Lung (tissue), 12 donors: ENCODE measurements around the gene MMP1. TPM values are rescaled to one million over a fixed set of nuclear protein-coding genes. Genes with fewer than 3 reads are reported as not detected.
"Not testable (repeated sequence)": the region's sequence is repeated elsewhere in the genome, so short reads cannot be mapped to it uniquely, and the experiment has no call there.

Source experiments
- ATAC-seq: fragments of 200-7000 bp; cut with Tn5 transposase; one replicate; pipeline ENCODE4 v1.9.1; 2020; ENCODE audit warnings: moderate number of reproducible peaks; ENCODE audit not compliant: insufficient read depth, low FRiP score
- DNase-seq, 3 donors: peaks; one replicate each; pipeline ENCODE4 v3.0.0-alpha.2; 2013 to 2017
- H3K27ac ChIP-seq, 2 donors: one replicate each; pipeline ENCODE4 v1.5.1; 2013; ENCODE audit warnings: mild to moderate bottlenecking in 2 of 2, moderate library complexity in 2 of 2, control low read depth in 1 of 2, inconsistent platforms in 1 of 2, low read depth in 1 of 2, low read length in 1 of 2
- H3K27me3 ChIP-seq, 3 donors: one replicate each; pipeline ENCODE4 v1.5.1; 2013; ENCODE audit warnings: low read length in 2 of 3; ENCODE audit not compliant: control insufficient read depth in 3 of 3, insufficient read depth in 3 of 3
- H3K36me3 ChIP-seq, 4 donors: one replicate each; pipeline ENCODE4 v1.5.1; 2013; ENCODE audit warnings: low read length in 4 of 4, mild to moderate bottlenecking in 1 of 4, moderate library complexity in 1 of 4; ENCODE audit not compliant: control insufficient read depth in 4 of 4, insufficient read depth in 4 of 4
- H3K4me1 ChIP-seq, 5 donors: one replicate each; pipeline ENCODE4 v1.5.1; 2013; ENCODE audit warnings: low read length in 5 of 5, mild to moderate bottlenecking in 2 of 5, moderate library complexity in 1 of 5; ENCODE audit not compliant: control insufficient read depth in 5 of 5, insufficient read depth in 5 of 5
- H3K4me3 ChIP-seq: one replicate; pipeline ENCODE4 v1.5.1; 2013; ENCODE audit warnings: mild to moderate bottlenecking, control low read depth, moderate library complexity
- H3K9ac ChIP-seq, 2 donors: one replicate each; pipeline ENCODE4 v1.5.1; 2013; ENCODE audit warnings: low read length in 2 of 2, control low read depth in 1 of 2; ENCODE audit not compliant: insufficient read depth in 1 of 2
- H3K9me3 ChIP-seq, 4 donors: one replicate each; pipeline ENCODE4 v1.5.1; 2013; ENCODE audit warnings: low read length in 3 of 4, mild to moderate bottlenecking in 1 of 4, moderate library complexity in 1 of 4; ENCODE audit not compliant: control insufficient read depth in 4 of 4, insufficient read depth in 3 of 4
- WGBS, 2 donors: extraction: QIAGEN DNeasy Blood & Tissue Kit; methylation state at CpG; one replicate each; pipeline ENCODE4 v1.1.7; 2013; 5-methylcytosine and 5-hydroxymethylcytosine counted together
- polyA plus RNA-seq, 2 donors: library from polyadenylated mRNA; stranded (reverse); fragments of 200-250 nt; gene quantifications; one replicate each; pipeline ENCODE4 v1.2.1, GENCODE V29; 2013
- total RNA-seq, 2 donors: library from RNA; depleted of rRNA in 1 of 2; stranded (reverse); fragments of >200 nt in 1 of 2; gene quantifications; one replicate each; pipeline ENCODE4 v1.2.1, GENCODE V29; 2014 to 2021
- TF ChIP-seq, protein P1 (sequence below): IDR thresholded peaks from 2 replicates; pipeline ENCODE4 v1.5.1; 2012; ENCODE audit warnings: mild to moderate bottlenecking; ENCODE audit errors: control extremely low read depth, extremely low read depth
- donor health status: control.
- donor health status: control.
- donor health status: Bipolar disorder and iron deficiency.
- donor health status: healthy.
- donor health status: DM: yes; HTN: yes; CAD: no.

The MMP1 gene
- total and polyA plus RNA-seq, 4 donors = 3.1 to 19.9 (median 11.0) TPM

DNA sequence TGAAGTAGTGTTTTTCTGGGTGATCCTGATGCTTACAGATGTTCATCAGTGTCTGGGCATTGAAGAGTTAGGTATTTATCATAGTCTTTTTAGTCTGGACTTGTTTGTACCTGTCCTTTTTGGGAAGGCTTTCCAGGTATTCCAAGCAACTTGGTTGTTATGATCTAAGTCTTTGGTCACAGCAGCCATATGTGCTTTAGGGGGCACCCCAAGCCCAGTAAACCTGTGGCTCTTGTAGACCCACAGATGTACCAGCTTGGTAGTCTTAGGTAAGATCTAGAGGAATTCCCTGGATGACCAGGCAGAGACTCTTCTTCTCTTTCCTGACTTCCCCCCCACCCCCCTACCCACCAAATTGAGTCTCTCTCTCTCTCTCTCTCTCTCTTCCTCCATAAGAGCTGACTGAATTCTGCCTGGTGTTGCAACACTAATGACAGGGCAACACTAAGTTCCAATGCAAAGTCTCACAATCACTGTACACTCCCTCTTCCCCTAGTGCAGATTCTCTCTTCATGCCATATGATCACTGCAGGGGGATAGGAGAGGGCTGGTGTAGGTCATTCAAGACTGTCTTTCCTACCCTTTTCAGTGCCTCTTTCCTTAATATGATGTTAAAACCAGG lies 48.7 kb downstream of the MMP1 start:
- Histone ChIP-seq H3K27me3 (peaks cover 0 to 2% (median 0%) of the 10 kb centered on the region in 3 donors), H3K9ac (no peak overlapping the region), H3K27ac (no peak overlapping the region), H3K4me1 (no peaks in the 10 kb centered on the region), H3K9me3 (peaks cover 0 to 3% (median 0%) of the 10 kb centered on the region in 4 donors), H3K4me3 (no peak overlapping the region), H3K36me3 (no peaks in the 10 kb centered on the region)
- ATAC-seq (no peak), DNase-seq (no peak)
- TF ChIP-seq, protein P1, sequence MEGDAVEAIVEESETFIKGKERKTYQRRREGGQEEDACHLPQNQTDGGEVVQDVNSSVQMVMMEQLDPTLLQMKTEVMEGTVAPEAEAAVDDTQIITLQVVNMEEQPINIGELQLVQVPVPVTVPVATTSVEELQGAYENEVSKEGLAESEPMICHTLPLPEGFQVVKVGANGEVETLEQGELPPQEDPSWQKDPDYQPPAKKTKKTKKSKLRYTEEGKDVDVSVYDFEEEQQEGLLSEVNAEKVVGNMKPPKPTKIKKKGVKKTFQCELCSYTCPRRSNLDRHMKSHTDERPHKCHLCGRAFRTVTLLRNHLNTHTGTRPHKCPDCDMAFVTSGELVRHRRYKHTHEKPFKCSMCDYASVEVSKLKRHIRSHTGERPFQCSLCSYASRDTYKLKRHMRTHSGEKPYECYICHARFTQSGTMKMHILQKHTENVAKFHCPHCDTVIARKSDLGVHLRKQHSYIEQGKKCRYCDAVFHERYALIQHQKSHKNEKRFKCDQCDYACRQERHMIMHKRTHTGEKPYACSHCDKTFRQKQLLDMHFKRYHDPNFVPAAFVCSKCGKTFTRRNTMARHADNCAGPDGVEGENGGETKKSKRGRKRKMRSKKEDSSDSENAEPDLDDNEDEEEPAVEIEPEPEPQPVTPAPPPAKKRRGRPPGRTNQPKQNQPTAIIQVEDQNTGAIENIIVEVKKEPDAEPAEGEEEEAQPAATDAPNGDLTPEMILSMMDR = no peak

DNA sequence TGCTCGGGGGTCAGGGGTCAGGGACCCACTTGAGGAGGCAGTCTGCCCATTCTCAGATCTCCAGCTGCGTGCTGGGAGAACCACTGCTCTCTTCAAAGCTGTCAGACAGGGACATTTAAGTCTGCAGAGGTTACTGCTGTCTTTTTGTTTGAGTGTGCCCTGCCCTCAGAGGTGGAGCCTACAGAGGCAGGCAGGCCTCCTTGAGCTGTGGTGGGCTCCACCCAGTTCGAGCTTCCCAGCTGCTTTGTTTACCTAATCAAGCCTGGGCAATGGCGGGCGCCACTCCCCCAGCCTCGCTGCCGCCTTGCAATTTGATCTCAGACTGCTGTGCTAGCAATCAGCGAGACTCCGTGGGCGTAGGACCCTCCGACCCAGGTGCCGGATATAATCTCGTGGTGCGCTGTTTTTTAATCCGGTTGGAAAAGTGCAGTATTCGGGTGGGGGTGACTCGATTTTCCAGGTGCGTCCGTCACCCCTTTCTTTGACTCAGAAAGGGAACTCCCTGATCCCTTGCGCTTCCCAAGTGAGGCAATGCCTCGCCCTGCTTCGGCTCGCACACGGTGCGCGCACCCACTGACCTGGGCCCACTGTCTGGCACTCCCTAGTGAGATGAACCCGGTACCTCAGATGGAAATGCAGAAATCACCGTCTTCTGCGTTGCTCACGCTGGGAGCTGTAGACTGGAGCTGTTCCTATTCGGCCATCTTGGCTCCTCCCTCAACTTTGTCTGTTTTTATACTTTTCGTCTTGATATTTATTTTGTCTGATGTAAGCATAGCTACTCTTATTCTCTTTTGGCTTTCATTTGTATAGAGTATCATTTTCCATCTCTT lies 51.0 kb downstream of the MMP1 start:
- not testable (repeated sequence) for H3K4me3 ChIP-seq, H3K27ac ChIP-seq, ATAC-seq, H3K27me3 ChIP-seq, H3K9me3 ChIP-seq, H3K36me3 ChIP-seq, DNase-seq, H3K4me1 ChIP-seq, H3K9ac ChIP-seq
- 84 to 90% methylated on average over 28 to 32 of the region's 32 CpGs for WGBS, 2 donors

Other genes with a start within 250 kb of the MMP1 start
- not detected for gene MMP20, start 172.8 kb downstream of the MMP1 start, total RNA-seq
- gene MMP20, start 172.8 kb downstream of the MMP1 start, polyA plus RNA-seq = not detected
- not detected for gene MMP27, start 92.4 kb downstream of the MMP1 start, total RNA-seq
- under 1 TPM in 1 of 2 donors, not detected in 1; 0.05 TPM for gene MMP27, start 92.4 kb downstream of the MMP1 start, polyA plus RNA-seq
- gene MMP8, start 73.2 kb downstream of the MMP1 start, total RNA-seq = 1 to 10 TPM; 1.5 to 1.7 TPM
- 10 to 100 TPM in 1 of 2 donors, under 1 TPM in 1; 0.30 to 77.5 TPM for gene MMP8, start 73.2 kb downstream of the MMP1 start, polyA plus RNA-seq
- gene MMP10, start 17.5 kb downstream of the MMP1 start, total RNA-seq = 1 to 10 TPM in 1 of 2 donors, under 1 TPM in 1; 0.58 to 1.2 TPM
- gene MMP10, start 17.5 kb downstream of the MMP1 start, polyA plus RNA-seq = 10 to 100 TPM in 1 of 2 donors, 1 to 10 TPM in 1; 2.0 to 14.2 TPM
- under 1 TPM in 1 of 2 donors, not detected in 1; 0.31 TPM for gene MMP3, start 45.4 kb upstream of the MMP1 start, total RNA-seq
- under 1 TPM; 0.53 to 0.86 TPM for gene MMP3, start 45.4 kb upstream of the MMP1 start, polyA plus RNA-seq
- 10 to 100 TPM in 1 of 2 donors, under 1 TPM in 1; 0.34 to 16.9 TPM for gene MMP12, start 76.8 kb upstream of the MMP1 start, total RNA-seq
- gene MMP12, start 76.8 kb upstream of the MMP1 start, polyA plus RNA-seq = 1 to 10 TPM in 1 of 2 donors, under 1 TPM in 1; 0.31 to 2.5 TPM
- gene MMP13, start 157.6 kb upstream of the MMP1 start, total RNA-seq = under 1 TPM in 1 of 2 donors, not detected in 1; 0.09 TPM
- under 1 TPM; 0.08 to 0.84 TPM for gene MMP13, start 157.6 kb upstream of the MMP1 start, polyA plus RNA-seq